ENCODE data around the gene GNG2.

GRCh38 chr14:52005625-52006024 is 145.2 kb downstream of the GNG2 start:
- no peak for TF ChIP-seq POLR2A (IDR thresholded peaks at IDR 0.05)
- TF ChIP-seq, protein P1, sequence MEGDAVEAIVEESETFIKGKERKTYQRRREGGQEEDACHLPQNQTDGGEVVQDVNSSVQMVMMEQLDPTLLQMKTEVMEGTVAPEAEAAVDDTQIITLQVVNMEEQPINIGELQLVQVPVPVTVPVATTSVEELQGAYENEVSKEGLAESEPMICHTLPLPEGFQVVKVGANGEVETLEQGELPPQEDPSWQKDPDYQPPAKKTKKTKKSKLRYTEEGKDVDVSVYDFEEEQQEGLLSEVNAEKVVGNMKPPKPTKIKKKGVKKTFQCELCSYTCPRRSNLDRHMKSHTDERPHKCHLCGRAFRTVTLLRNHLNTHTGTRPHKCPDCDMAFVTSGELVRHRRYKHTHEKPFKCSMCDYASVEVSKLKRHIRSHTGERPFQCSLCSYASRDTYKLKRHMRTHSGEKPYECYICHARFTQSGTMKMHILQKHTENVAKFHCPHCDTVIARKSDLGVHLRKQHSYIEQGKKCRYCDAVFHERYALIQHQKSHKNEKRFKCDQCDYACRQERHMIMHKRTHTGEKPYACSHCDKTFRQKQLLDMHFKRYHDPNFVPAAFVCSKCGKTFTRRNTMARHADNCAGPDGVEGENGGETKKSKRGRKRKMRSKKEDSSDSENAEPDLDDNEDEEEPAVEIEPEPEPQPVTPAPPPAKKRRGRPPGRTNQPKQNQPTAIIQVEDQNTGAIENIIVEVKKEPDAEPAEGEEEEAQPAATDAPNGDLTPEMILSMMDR (IDR thresholded peaks at IDR 0.05), result no peak
